SK-N-MC (cell line): ENCODE results near the gene RIN1.

Experiments
- EZH2 ChIP-seq: fragments of 200-600 bp; sonication (generic); IDR thresholded peaks from one replicate; pipeline ENCODE4 v1.6.1; 2017; ENCODE audit warnings: antibody characterized with exemption
- POLR2AphosphoS5 ChIP-seq: IDR thresholded peaks from 2 replicates; pipeline ENCODE4 v1.6.1; 2012; ENCODE audit warnings: mild to moderate bottlenecking, low read depth, low read length, borderline replicate concordance

- no peak for TF ChIP-seq EZH2
- no peak for TF ChIP-seq POLR2AphosphoS5
These were observed 24.7 kb downstream of the RIN1 start for GRCh38 chr11:66311470-66311964.
